K562 (cell line): ENCODE measurements around the gene COPE. TPM values are rescaled to one million over a fixed set of nuclear protein-coding genes. Genes with fewer than 3 reads are reported as not detected.
A peak's percentile ranks its signal among the peaks of the same experiment; 100 is the strongest.

Experiments
- ATF2 ChIP-seq: sonication (generic); formaldehyde crosslinking; IDR thresholded peaks from 2 replicates; pipeline ENCODE4 v1.8.1; 2022; ENCODE audit warnings: missing genetic modification reagents
- ATF7 ChIP-seq: fragments of 450-650 bp; IDR thresholded peaks from 2 replicates; pipeline ENCODE4 v1.7.1; 2014; ENCODE audit warnings: mild to moderate bottlenecking, moderate library complexity
- E2F5 ChIP-seq: sonication (generic); formaldehyde crosslinking; IDR thresholded peaks from 2 replicates; pipeline ENCODE4 v1.8.0; 2022; ENCODE audit warnings: mild to moderate bottlenecking, missing genetic modification reagents
- ESRRB ChIP-seq: fragments of 250-450 bp; sonication (Bioruptor Pico); IDR thresholded peaks from 2 replicates; pipeline ENCODE4 v1.5.0; 2020; ENCODE audit warnings: mild to moderate bottlenecking, moderate library complexity, borderline replicate concordance
- HMG20A ChIP-seq: fragments of 450-650 bp; formaldehyde crosslinking; conservative IDR thresholded peaks from 2 replicates; pipeline ENCODE4 v1.4.0; 2020; ENCODE audit warnings: mild to moderate bottlenecking, mixed read lengths
- HNRNPH1 ChIP-seq: fragments of 200-400 bp; formaldehyde crosslinking; optimal IDR thresholded peaks from 2 replicates; pipeline ENCODE3; 2017; ENCODE audit warnings: low read depth, mild to moderate bottlenecking, low read length, moderate library complexity
- KLF16 ChIP-seq: IDR thresholded peaks from 2 replicates; pipeline ENCODE4 v1.6.1; 2016; ENCODE audit warnings: antibody characterized with exemption
- NCOA4 ChIP-seq: fragments of 450-650 bp; IDR thresholded peaks from 2 replicates; pipeline ENCODE4 v1.6.1; 2018; ENCODE audit warnings: mild to moderate bottlenecking; ENCODE audit not compliant: partially characterized antibody
- NUFIP1 ChIP-seq: fragments of 450-650 bp; IDR thresholded peaks from 2 replicates; pipeline ENCODE4 v1.6.1; 2018; ENCODE audit not compliant: partially characterized antibody
- PML ChIP-seq: IDR thresholded peaks from 2 replicates; pipeline ENCODE4 v1.6.1; 2012; ENCODE audit warnings: low read length, inconsistent platforms
- POLR2G ChIP-seq: fragments of 200-400 bp; formaldehyde crosslinking; IDR thresholded peaks from 2 replicates; pipeline ENCODE4 v1.6.1; 2017; ENCODE audit warnings: low read depth, mild to moderate bottlenecking, antibody characterized with exemption, low read length, moderate library complexity
- RBM22 ChIP-seq: fragments of 200-400 bp; formaldehyde crosslinking; IDR thresholded peaks from 2 replicates; pipeline ENCODE4 v1.6.1; 2018; ENCODE audit warnings: low read length, low read depth; ENCODE audit not compliant: poor library complexity, severe bottlenecking
- SRF ChIP-seq, 2 experiments: fragments of 250-450, 450-650 bp in 1 of 2; sonication (Bioruptor Pico) in 1 of 2; sonication (generic) in 1 of 2; formaldehyde crosslinking; IDR thresholded peaks; 2 replicates each; pipeline versions ENCODE4 v1.5.0 to v1.5.1; 2020 to 2022; ENCODE audit warnings: mild to moderate bottlenecking in 1 of 2, missing genetic modification reagents in 1 of 2
- TCF3 ChIP-seq: sonication (generic); formaldehyde crosslinking; IDR thresholded peaks from 2 replicates; pipeline ENCODE4 v1.4.0; 2020; ENCODE audit warnings: mild to moderate bottlenecking, missing genetic modification reagents
- YY1 ChIP-seq, 3 experiments: IDR thresholded peaks; 2 replicates each; pipeline ENCODE4 v1.6.1; 2011; ENCODE audit warnings: low read length in 2 of 3, mild to moderate bottlenecking in 2 of 3, moderate library complexity in 2 of 3, borderline replicate concordance in 1 of 3, control low read depth in 1 of 3, low read depth in 1 of 3; ENCODE audit not compliant: insufficient read depth in 3 of 3, insufficient replicate concordance in 2 of 3, control insufficient read depth in 1 of 3, insufficient read length in 1 of 3; ENCODE audit errors: extremely low read depth in 1 of 3
- ZNF184 ChIP-seq: sonication (generic); formaldehyde crosslinking; IDR thresholded peaks from 2 replicates; pipeline ENCODE4 v1.5.0; 2020; ENCODE audit warnings: missing genetic modification reagents
- ZNF197 ChIP-seq: fragments of 200-800 bp; sonication (Bioruptor generic); IDR thresholded peaks from 2 replicates; pipeline ENCODE4 v1.6.1; 2016; ENCODE audit warnings: low read depth, missing genetic modification characterization, missing compliant biosample characterization
- ZNF445 ChIP-seq: fragments of 250-450 bp; sonication (Bioruptor Pico); IDR thresholded peaks from 2 replicates; pipeline ENCODE4 v1.4.0; 2020; ENCODE audit warnings: low read depth, mild to moderate bottlenecking, moderate library complexity
- ZNF644 ChIP-seq: fragments of 200-800 bp; sonication (Bioruptor generic); IDR thresholded peaks from 2 replicates; pipeline ENCODE4 v1.6.1; 2016; ENCODE audit warnings: low read depth, missing genetic modification characterization, missing compliant biosample characterization
- ZNF668 ChIP-seq: fragments of 250-450 bp; sonication (Bioruptor Pico); IDR thresholded peaks from 2 replicates; pipeline ENCODE4 v1.8.0; 2022; ENCODE audit warnings: mild to moderate bottlenecking, inconsistent platforms
- ZNF785 ChIP-seq: fragments of 250-450 bp; sonication (Bioruptor Pico); IDR thresholded peaks from 2 replicates; pipeline ENCODE4 v1.4.0; 2020; ENCODE audit warnings: mild to moderate bottlenecking
- polyA plus RNA-seq, 8 experiments: library from polyadenylated mRNA; depleted of rRNA in 4 of 8; stranded (reverse) in 5 of 8; unstranded in 3 of 8; fragments of >200 nt; fragmentation: Nextera tagmentation in 2 of 8; fragmentation: Illumina TruSeq in 1 of 8; extraction: Ambion mirVana in 2 of 8; extraction: Trizol in 1 of 8; gene quantifications; 2 replicates each; pipeline versions ENCODE4 v1.2.1 to v1.2.3, GENCODE V29; 2011 to 2014; ENCODE audit warnings: inconsistent platforms in 1 of 8, missing spikeins in 1 of 8
- total RNA-seq, 7 experiments: library from RNA; depleted of rRNA in 6 of 7; stranded (reverse); fragments of >200 nt in 6 of 7; fragmentation: Illumina TruSeq in 2 of 7; extraction: Trizol in 2 of 7; gene quantifications; 2 replicates each; pipeline versions ENCODE4 v1.2.1 to v1.2.3, GENCODE V29; 2011 to 2021; ENCODE audit warnings: low replicate concordance in 1 of 7
- TF ChIP-seq, protein P1 (sequence below): fragments of 250-450 bp; sonication (Bioruptor Pico); IDR thresholded peaks from 2 replicates; pipeline ENCODE4 v1.4.0; 2020; ENCODE audit warnings: mild to moderate bottlenecking, moderate library complexity
- TF ChIP-seq, protein P2 (sequence below): sonication (generic); formaldehyde crosslinking; IDR thresholded peaks from 2 replicates; pipeline ENCODE4 v1.5.0; 2020; ENCODE audit warnings: missing genetic modification reagents

COPE gene
- total and polyA plus RNA-seq, 9 of the 15 experiments (the other 6 are each of a cell fraction or from before 2014, with no cell fraction given) = 5.8 to 273 (median 147) TPM

DNA sequence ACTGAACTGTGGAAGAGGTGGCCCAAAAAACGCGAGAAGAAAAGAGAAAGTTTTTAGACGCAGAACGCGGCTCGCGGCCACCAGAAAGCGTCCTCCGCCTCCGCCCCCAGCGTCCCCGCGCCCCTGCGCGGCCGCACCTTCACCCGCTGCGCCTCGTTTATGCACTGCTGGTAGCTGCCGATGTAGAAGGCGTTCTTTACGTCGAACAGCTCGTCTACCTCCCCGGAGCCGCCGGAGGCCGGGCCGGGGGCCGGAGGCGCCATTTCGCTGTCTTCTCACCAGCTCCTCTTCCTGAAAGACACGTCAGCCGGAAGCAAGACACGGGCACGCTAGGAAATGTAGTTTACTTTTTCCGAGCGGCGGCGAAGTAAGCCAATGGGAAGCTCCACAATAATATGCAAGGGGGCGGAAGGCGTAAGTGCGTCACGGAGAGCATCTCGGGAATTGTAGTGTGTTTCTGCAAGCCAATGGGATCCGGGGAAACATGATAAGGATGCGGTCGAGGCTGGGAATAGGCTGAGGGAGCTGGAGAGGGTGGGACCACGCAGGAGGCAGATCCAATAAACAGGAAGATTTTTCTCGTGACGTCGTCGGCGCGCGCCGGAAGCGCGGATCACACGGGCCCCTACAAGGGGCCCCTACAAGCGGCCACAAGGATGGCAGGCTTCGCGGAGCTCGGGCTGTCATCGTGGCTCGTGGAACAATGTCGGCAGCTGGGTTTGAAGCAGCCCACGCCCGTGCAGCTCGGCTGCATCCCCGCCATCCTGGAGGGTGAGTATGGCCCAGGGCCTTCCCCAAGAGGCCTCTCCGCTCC, at the start of gene COPE, which contains the start of gene DDX49 (continued):
- TF ChIP-seq, protein P1, sequence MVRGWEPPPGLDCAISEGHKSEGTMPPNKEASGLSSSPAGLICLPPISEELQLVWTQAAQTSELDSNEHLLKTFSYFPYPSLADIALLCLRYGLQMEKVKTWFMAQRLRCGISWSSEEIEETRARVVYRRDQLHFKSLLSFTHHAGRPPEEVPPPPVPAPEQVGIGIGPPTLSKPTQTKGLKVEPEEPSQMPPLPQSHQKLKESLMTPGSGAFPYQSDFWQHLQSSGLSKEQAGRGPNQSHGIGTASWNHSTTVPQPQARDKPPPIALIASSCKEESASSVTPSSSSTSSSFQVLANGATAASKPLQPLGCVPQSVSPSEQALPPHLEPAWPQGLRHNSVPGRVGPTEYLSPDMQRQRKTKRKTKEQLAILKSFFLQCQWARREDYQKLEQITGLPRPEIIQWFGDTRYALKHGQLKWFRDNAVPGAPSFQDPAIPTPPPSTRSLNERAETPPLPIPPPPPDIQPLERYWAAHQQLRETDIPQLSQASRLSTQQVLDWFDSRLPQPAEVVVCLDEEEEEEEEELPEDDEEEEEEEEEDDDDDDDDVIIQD (CRISPR knock-in tag) = no peak
- TF ChIP-seq ZNF197 (CRISPR knock-in tag) (no peak), POLR2G (peak; percentile 99), NUFIP1 (no peak), PML (peak; percentile 87; the same call in 1 of the 2 replicates), YY1 (IDR thresholded peaks at IDR 0.05; ENCODE audit: borderline replicate concordance in 1 of 3, control insufficient read depth in 1 of 3, extremely low read depth in 1 of 3, insufficient read depth in 3 of 3, insufficient read length in 1 of 3, insufficient replicate concordance in 2 of 3, low read depth in 1 of 3, low read length in 2 of 3) (peak; percentile 70 to 94 (median 88)), ZNF644 (tag) (0 out of 2 replicates have a peak, but pooled peaks have one; percentile 62), ZNF445 (no peak), SRF (CRISPR knock-in tag; IDR thresholded peaks at IDR 0.05) (no peak), ESRRB (CRISPR knock-in tag) (no peak), E2F5 (CRISPR knock-in tag) (no peak), KLF16 (no peak), ATF2 (CRISPR knock-in tag) (no peak), ZNF668 (0 out of 2 replicates have a peak, but pooled peaks have one; percentile 26), TCF3 (CRISPR knock-in tag) (no peak), ZNF785 (CRISPR knock-in tag) (no peak), HNRNPH1 (no peak), RBM22 (no peak), ZNF184 (CRISPR knock-in tag) (no peak), ATF7 (peak; percentile 94), NCOA4 (no peak), HMG20A (CRISPR knock-in tag) (no peak)
- TF ChIP-seq, protein P2, sequence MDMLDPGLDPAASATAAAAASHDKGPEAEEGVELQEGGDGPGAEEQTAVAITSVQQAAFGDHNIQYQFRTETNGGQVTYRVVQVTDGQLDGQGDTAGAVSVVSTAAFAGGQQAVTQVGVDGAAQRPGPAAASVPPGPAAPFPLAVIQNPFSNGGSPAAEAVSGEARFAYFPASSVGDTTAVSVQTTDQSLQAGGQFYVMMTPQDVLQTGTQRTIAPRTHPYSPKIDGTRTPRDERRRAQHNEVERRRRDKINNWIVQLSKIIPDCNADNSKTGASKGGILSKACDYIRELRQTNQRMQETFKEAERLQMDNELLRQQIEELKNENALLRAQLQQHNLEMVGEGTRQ (CRISPR knock-in tag) = no peak
